Upper lobe of left lung (tissue), 6 donors: Measurements from ENCODE around the gene GSG1L. TPM values are rescaled to one million over a fixed set of nuclear protein-coding genes. Genes with fewer than 3 reads are reported as not detected.

Experiments
- ATAC-seq, 2 donors: fragments of 200-7000 bp; cut with Tn5 transposase; one replicate each; pipeline ENCODE4 v1.9.1; 2022; ENCODE audit warnings: mild to moderate bottlenecking in 2 of 2, moderate library complexity in 2 of 2; ENCODE audit not compliant: low FRiP score in 2 of 2
- DNase-seq, 2 donors: peaks; one replicate each; pipeline ENCODE4 v3.0.0-alpha.2; 2019 to 2020
- H3K27ac ChIP-seq, 4 donors: fragments of 200-600 bp; sonication (generic); one replicate each; pipeline ENCODE4 v1.5.1; 2016 to 2019
- H3K27me3 ChIP-seq, 4 donors: fragments of 200-600 bp; sonication (generic); one replicate each; pipeline ENCODE4 v1.5.1; 2017 to 2019
- H3K36me3 ChIP-seq, 4 donors: fragments of 200-600 bp; sonication (generic); one replicate each; pipeline ENCODE4 v1.5.1; 2016 to 2019
- H3K4me1 ChIP-seq, 4 donors: fragments of 200-600 bp; sonication (generic); one replicate each; pipeline ENCODE4 v1.5.1; 2018 to 2019
- H3K4me3 ChIP-seq, 4 donors: fragments of 200-600 bp; sonication (generic); one replicate each; pipeline ENCODE4 v1.5.1; 2017 to 2019; ENCODE audit warnings: mild to moderate bottlenecking in 2 of 4, moderate library complexity in 1 of 4
- H3K9me3 ChIP-seq, 4 donors: fragments of 200-600 bp; sonication (generic); one replicate each; pipeline ENCODE4 v1.5.1; 2018 to 2019
- EP300 ChIP-seq, 4 donors: sonication (generic); formaldehyde crosslinking; IDR thresholded peaks; one replicate each; pipeline ENCODE4 v1.5.1; 2017; ENCODE audit warnings: antibody characterized with exemption in 4 of 4, control low read depth in 2 of 4
- POLR2A ChIP-seq, 4 donors: fragments of 450-650 bp; IDR thresholded peaks; one replicate each; pipeline ENCODE4 v1.5.1; 2016 to 2017; ENCODE audit warnings: antibody characterized with exemption in 4 of 4, mild to moderate bottlenecking in 2 of 4
- POLR2AphosphoS5 ChIP-seq, 2 donors: sonication (generic); formaldehyde crosslinking; IDR thresholded peaks; one replicate each; pipeline ENCODE4 v1.5.1; 2017; ENCODE audit warnings: antibody characterized with exemption in 2 of 2
- WGBS, 2 donors: methylation state at CpG; one replicate each; pipeline ENCODE4 v1.1.5; 2017 to 2018; 5-methylcytosine and 5-hydroxymethylcytosine counted together
- total RNA-seq, 6 donors: library from RNA; depleted of rRNA in 4 of 6; stranded (reverse); fragments of >200 nt in 4 of 6; gene quantifications; one replicate each; pipeline versions ENCODE4 v1.1.0 to v1.2.1, GENCODE V29; 2016 to 2021
- TF ChIP-seq, protein P1 (sequence below), 6 experiments: fragments of 450-650 bp in 4 of 6; fragments of 200-600 bp in 2 of 6; sonication (generic) in 2 of 6; IDR thresholded peaks; one replicate each; pipeline ENCODE4 v1.5.1; 2016 to 2019; ENCODE audit warnings: antibody characterized with exemption in 6 of 6
- donor health status: DM: no; HTN: no; CAD: no; lungs with moderate emphysema.
- donor health status: DM: no; HTN: yes; CAD: no; lungs with severe emphysema.

Gene GSG1L
- total RNA-seq, 6 donors from 2014 or later = 2.2 TPM; not detected in 5

DNA sequence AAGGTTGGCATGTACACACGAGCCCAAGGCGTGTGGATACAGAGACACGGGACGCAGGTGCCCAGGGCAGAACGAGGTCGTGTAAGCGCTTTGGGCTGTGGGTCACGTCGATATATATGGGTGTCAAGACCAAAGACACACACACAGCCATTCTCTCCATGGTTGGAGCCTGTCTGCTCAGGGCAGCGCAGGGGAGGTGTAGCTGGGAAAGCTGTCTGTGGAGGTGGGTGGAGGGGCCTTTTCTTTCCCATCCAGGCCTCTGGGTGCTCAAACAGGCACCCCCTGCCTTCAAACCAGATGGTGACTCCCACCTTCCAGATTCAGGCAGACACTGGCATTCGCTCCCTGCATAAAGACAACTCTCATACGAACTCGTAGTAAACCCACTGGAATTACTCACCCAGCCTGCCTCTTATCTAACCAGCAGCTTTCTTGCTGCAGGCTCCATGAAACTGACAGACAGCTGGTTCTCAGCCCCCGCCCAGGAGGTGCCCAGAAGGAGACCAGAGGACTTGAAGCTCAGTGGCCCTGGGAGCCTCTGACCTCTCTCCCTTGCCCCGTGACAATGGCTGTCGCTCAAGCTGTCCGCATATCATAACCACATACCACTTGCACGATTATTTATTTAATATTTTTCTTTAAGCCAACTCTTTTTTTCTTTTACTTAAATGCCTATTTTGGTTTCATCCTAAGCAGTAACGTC, 276.4 kb downstream of the GSG1L start:
- DNase-seq (no peak), ATAC-seq (no peak)
- Histone ChIP-seq H3K4me3 (no peak overlapping the region), H3K27ac (no peak overlapping the region), H3K36me3 (no peaks in the 10 kb centered on the region), H3K27me3 (no peaks in the 10 kb centered on the region), H3K4me1 (no peaks in the 10 kb centered on the region), H3K9me3 (no peaks in the 10 kb centered on the region)
- TF ChIP-seq, protein P1, sequence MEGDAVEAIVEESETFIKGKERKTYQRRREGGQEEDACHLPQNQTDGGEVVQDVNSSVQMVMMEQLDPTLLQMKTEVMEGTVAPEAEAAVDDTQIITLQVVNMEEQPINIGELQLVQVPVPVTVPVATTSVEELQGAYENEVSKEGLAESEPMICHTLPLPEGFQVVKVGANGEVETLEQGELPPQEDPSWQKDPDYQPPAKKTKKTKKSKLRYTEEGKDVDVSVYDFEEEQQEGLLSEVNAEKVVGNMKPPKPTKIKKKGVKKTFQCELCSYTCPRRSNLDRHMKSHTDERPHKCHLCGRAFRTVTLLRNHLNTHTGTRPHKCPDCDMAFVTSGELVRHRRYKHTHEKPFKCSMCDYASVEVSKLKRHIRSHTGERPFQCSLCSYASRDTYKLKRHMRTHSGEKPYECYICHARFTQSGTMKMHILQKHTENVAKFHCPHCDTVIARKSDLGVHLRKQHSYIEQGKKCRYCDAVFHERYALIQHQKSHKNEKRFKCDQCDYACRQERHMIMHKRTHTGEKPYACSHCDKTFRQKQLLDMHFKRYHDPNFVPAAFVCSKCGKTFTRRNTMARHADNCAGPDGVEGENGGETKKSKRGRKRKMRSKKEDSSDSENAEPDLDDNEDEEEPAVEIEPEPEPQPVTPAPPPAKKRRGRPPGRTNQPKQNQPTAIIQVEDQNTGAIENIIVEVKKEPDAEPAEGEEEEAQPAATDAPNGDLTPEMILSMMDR (IDR thresholded peaks at IDR 0.05) = no peak
- TF ChIP-seq POLR2A (IDR thresholded peaks at IDR 0.05) = no peak
- no peak for TF ChIP-seq EP300 (IDR thresholded peaks at IDR 0.05)
- TF ChIP-seq POLR2AphosphoS5 (IDR thresholded peaks at IDR 0.05) = no peak
- 84 to 86% methylated on average over 19 of the region's 19 CpGs for WGBS, 2 donors

DNA sequence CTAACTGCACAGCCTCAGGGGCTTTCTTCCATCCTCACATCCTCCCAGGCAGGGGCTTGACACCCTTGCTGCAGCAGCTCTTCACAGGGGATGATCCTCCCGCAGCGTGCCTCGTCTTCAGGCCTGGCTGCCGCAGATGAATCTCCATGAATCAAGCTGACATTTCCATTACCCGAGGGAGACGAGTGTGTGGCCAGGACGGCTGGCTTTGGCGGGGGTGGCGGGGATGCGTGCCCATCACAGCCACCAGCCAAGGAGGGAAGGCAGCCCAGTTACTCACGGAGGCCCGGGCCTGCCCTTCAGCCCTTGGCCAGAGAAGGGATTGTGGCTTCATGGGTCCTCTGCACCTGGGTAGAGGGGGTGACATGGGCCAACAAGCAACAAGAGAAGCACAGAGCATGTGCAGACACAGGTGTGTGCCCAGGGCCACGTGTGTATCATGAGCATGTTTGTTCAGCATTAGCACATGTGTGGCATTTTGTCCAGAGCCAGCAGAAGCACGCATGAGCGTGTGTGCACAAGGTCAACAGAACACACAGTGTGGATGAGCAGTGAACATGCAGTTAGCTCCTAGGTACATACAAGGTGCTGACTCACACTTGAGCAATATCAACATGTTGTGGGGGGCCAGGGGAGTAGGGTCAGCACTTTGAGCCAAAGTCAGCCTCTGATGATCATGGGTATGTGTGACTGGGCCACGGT, 277.1 kb downstream of the GSG1L start:
- WGBS, 2 donors = 87% methylated on average over 7 to 15 of the region's 16 CpGs
- no peaks in the 10 kb centered on the region for H3K27me3 ChIP-seq
- ATAC-seq (no peak), DNase-seq (peak in 1 of 2 donors; percentile 50)
- H3K36me3 ChIP-seq = no peaks in the 10 kb centered on the region
- no peaks in the 10 kb centered on the region for H3K4me1 ChIP-seq
- no peak overlapping the region for H3K27ac ChIP-seq
- H3K4me3 ChIP-seq = no peak overlapping the region
- TF ChIP-seq EP300 (IDR thresholded peaks at IDR 0.05) (no peak), POLR2AphosphoS5 (IDR thresholded peaks at IDR 0.05) (no peak), POLR2A (IDR thresholded peaks at IDR 0.05) (no peak)
- TF ChIP-seq, protein P1 (IDR thresholded peaks at IDR 0.05) = no peak
- no peaks in the 10 kb centered on the region for H3K9me3 ChIP-seq

GRCh38 chr16:27785307-27785678, 278.2 kb downstream of the GSG1L start:
- DNase-seq (peak in 1 of 2 donors; percentile 29), ATAC-seq (no peak)
- TF ChIP-seq POLR2A (IDR thresholded peaks at IDR 0.05) (no peak), POLR2AphosphoS5 (IDR thresholded peaks at IDR 0.05) (no peak), EP300 (IDR thresholded peaks at IDR 0.05) (no peak)
- TF ChIP-seq, protein P1 (IDR thresholded peaks at IDR 0.05) = no peak
- 88 to 92% methylated on average over 7 of the region's 7 CpGs for WGBS, 2 donors
- H3K27me3 ChIP-seq = no peaks in the 10 kb centered on the region
- no peaks in the 10 kb centered on the region for H3K4me1 ChIP-seq
- no peak overlapping the region for H3K4me3 ChIP-seq
- no peak overlapping the region for H3K27ac ChIP-seq
- H3K36me3 ChIP-seq = no peaks in the 10 kb centered on the region
- no peaks in the 10 kb centered on the region for H3K9me3 ChIP-seq

- no peaks in the 10 kb centered on the region for H3K9me3 ChIP-seq
- H3K27me3 ChIP-seq = no peaks in the 10 kb centered on the region
- DNase-seq (peak in 1 of 2 donors; percentile 53), ATAC-seq (no peak)
- TF ChIP-seq POLR2AphosphoS5 (IDR thresholded peaks at IDR 0.05) (no peak), POLR2A (IDR thresholded peaks at IDR 0.05) (no peak), EP300 (IDR thresholded peaks at IDR 0.05) (no peak)
- TF ChIP-seq, protein P1 (IDR thresholded peaks at IDR 0.05) = no peak
- 78 to 81% methylated on average over 7 to 20 of the region's 20 CpGs for WGBS, 2 donors
- peaks cover 0 to 5% (median 2%) of the 10 kb centered on the region in 4 donors for H3K4me1 ChIP-seq
- no peaks in the 10 kb centered on the region for H3K36me3 ChIP-seq
- H3K27ac ChIP-seq = no peak overlapping the region
- H3K4me3 ChIP-seq = no peak overlapping the region
Measured at GRCh38 chr16:27784351-27785306, 278.9 kb downstream of the GSG1L start.
